ENCODE measurements around the gene ING4. TPM values are rescaled to one million over a fixed set of nuclear protein-coding genes. Genes with fewer than 3 reads are reported as not detected.

ING4 gene
- total RNA-seq, 1 donor from 2014 or later = 41.3 TPM

- Histone ChIP-seq H3K27me3 (ENCODE audit: low read depth) (no peaks in the 10 kb centered on the region), H3K4me3 (no peak overlapping the region), H3K4me1 (peaks cover 30% of the 10 kb centered on the region), H3K27ac (no peak overlapping the region), H3K9me3 (no peaks in the 10 kb centered on the region), H3K36me3 (no peaks in the 10 kb centered on the region)
- intact Hi-C loops (cut with DNase I) = no loop called here
- ATAC-seq (no peak), DNase-seq (no peak)
- TF ChIP-seq CTCF (IDR thresholded peaks at IDR 0.05) = no peak
Observed at GRCh38 chr12:6640497-6640896, 22.4 kb downstream of the ING4 start.

- DNase-seq (no peak), ATAC-seq (no peak)
- Histone ChIP-seq H3K36me3 (no peaks in the 10 kb centered on the region), H3K27me3 (ENCODE audit: low read depth) (no peaks in the 10 kb centered on the region), H3K27ac (peak overlapping the region; percentile 31), H3K4me3 (no peak overlapping the region), H3K9me3 (no peaks in the 10 kb centered on the region), H3K4me1 (peaks cover 30% of the 10 kb centered on the region)
- intact Hi-C loops (cut with DNase I) = no loop called here
- no peak for TF ChIP-seq CTCF (IDR thresholded peaks at IDR 0.05)
Observed at GRCh38 chr12:6639151-6639801, 23.6 kb downstream of the ING4 start.

- Histone ChIP-seq H3K4me1 (peaks cover 24% of the 10 kb centered on the region), H3K27me3 (ENCODE audit: low read depth) (no peaks in the 10 kb centered on the region), H3K27ac (peak overlapping the region; percentile 31), H3K36me3 (no peaks in the 10 kb centered on the region), H3K4me3 (no peak overlapping the region), H3K9me3 (no peaks in the 10 kb centered on the region)
- DNase-seq (no peak), ATAC-seq (peak in 1 of 2 donors; percentile 9)
- no peak for TF ChIP-seq CTCF (IDR thresholded peaks at IDR 0.05)
- intact Hi-C loops (cut with DNase I) = no loop called here
Observed at GRCh38 chr12:6638305-6638704, 24.6 kb downstream of the ING4 start.

- ATAC-seq = peak; percentile 48 to 75
- H3K27ac ChIP-seq = peak within 1 kb of the TSS; percentile 60
- DNase-seq = peak; percentile 62
- H3K4me3 ChIP-seq = peak within 1 kb of the TSS; percentile 7
- H3K9me3 ChIP-seq = no peaks in the 10 kb centered on the region
- H3K36me3 ChIP-seq = no peaks in the 10 kb centered on the region
- peaks cover 15% of the 10 kb centered on the region for H3K4me1 ChIP-seq
- TF ChIP-seq CTCF (IDR thresholded peaks at IDR 0.05) = no peak
- no peaks in the 10 kb centered on the region for H3K27me3 ChIP-seq (ENCODE audit: low read depth)
- intact Hi-C loops (cut with DNase I) = no loop called here
Observed at GRCh38 chr12:6635856-6636531, 26.9 kb downstream of the ING4 start, which contains the start of gene LPAR5. Gene LPAR5 (minus strand): TSS chr12:6635959. CDS start chr12:6621248, 14,711 bp downstream.

- intact Hi-C loops (cut with DNase I) = no loop called here
- no peaks in the 10 kb centered on the region for H3K9me3 ChIP-seq
Observed at GRCh38 chr12:6635375-6635855, 27.5 kb downstream of the ING4 start.

More at GRCh38 chr12:6635375-6635855, 27.5 kb downstream of the ING4 start:
- no peaks in the 10 kb centered on the region for H3K36me3 ChIP-seq
- TF ChIP-seq CTCF (IDR thresholded peaks at IDR 0.05) = no peak
- peak overlapping the region; percentile 60 for H3K27ac ChIP-seq
- ATAC-seq (peak; percentile 24 to 48), DNase-seq (no peak)
- peaks cover 15% of the 10 kb centered on the region for H3K4me1 ChIP-seq
- peak overlapping the region; percentile 7 for H3K4me3 ChIP-seq
- H3K27me3 ChIP-seq (ENCODE audit: low read depth) = no peaks in the 10 kb centered on the region

Data from lower lobe of right lung (tissue), 2 donors.